ENCODE measurements around the gene UBD. TPM values are rescaled to one million over a fixed set of nuclear protein-coding genes. Genes with fewer than 3 reads are reported as not detected.
A peak's percentile ranks its signal among the peaks of the same experiment; 100 is the strongest.

UBD gene
- total and polyA plus RNA-seq, 9 of the 15 experiments (the other 6 are each of a cell fraction or from before 2014, with no cell fraction given), result not detected

- TF ChIP-seq TSC22D4 (tag; IDR thresholded peaks at IDR 0.05) (no peak), MGA (IDR thresholded peaks at IDR 0.05) (peak; percentile 21; the same call in 1 of the 2 replicates), YY1 (IDR thresholded peaks at IDR 0.05; ENCODE audit: borderline replicate concordance in 1 of 3, control insufficient read depth in 1 of 3, extremely low read depth in 1 of 3, insufficient read depth in 3 of 3, insufficient read length in 1 of 3, insufficient replicate concordance in 2 of 3, low read depth in 1 of 3, low read length in 2 of 3) (peak; percentile 50 to 90 (median 68)), PYGO2 (tag; IDR thresholded peaks at IDR 0.05) (0 out of 2 replicates have a peak, but pooled peaks have one; percentile 47), GTF2E2 (tag; IDR thresholded peaks at IDR 0.05) (no peak), GTF2A2 (tag; IDR thresholded peaks at IDR 0.05) (0 out of 2 replicates have a peak, but pooled peaks have one; percentile 63), ZNF639 (CRISPR knock-in tag; conservative IDR thresholded peaks at IDR 0.05 in 1 of 2, IDR thresholded peaks at IDR 0.05 in 1 of 2) (peak in 1 of 2 experiments; percentile 22; a peak in 1 of 4 replicates), TEAD4 (IDR thresholded peaks at IDR 0.05; ENCODE audit: low read length) (peak; percentile 36; the same call in 1 of the 2 replicates), TEAD4 (CRISPR knock-in tag; IDR thresholded peaks at IDR 0.05; ENCODE audit: borderline replicate concordance) (no peak)
Measured at GRCh38 chr6:29558439-29559079, 973 bp downstream of the UBD start (continued).
